SHP77 (cell line): ENCODE measurements around the gene SLC4A1AP.

ENCODE experiments used
- DNase-seq, 2 experiments: peaks; one replicate each; lab custom pipeline; 2025; lab: John Stamatoyannopoulos, UW

Gene SLC4A1AP

GRCh38 chr2:27741673-27742072 is 78.0 kb downstream of the SLC4A1AP start:
- no peak for DNase-seq

GRCh38 chr2:27742571-27742970 is 78.9 kb downstream of the SLC4A1AP start:
- DNase-seq: no peak
